Stimulated activated naive CD8-positive, alpha-beta T cell treated with anti-CD3 and anti-CD28 coated beads, Interleukin-15, amount 100 ng/mL, for 72 hours (primary cell): ENCODE measurements around the gene NECTIN1.
A peak's percentile ranks its signal among the peaks of the same experiment; 100 is the strongest.

Source experiments
- ATAC-seq: fragments of 150-1000 bp; cut with Tn5 transposase; 2 replicates; pipeline ENCODE4 v1.10.0; 2021; ENCODE audit warnings: mild to moderate bottlenecking, moderate library complexity
- DNase-seq, 2 donors: peaks; one replicate each; pipeline ENCODE4 v3.0.0; 2021 to 2022
- H3K27ac Mint-ChIP-seq, 2 donors: one replicate each; pipeline ENCODE4 v1.8.0; 2022; ENCODE audit warnings: mild to moderate bottlenecking in 2 of 2, mixed read lengths in 2 of 2, moderate library complexity in 2 of 2
- H3K27me3 Mint-ChIP-seq: one replicate; pipeline ENCODE4 v1.8.0; 2022; ENCODE audit warnings: mixed read lengths
- H3K4me1 Mint-ChIP-seq: one replicate; pipeline ENCODE4 v1.8.0; 2022; ENCODE audit warnings: mild to moderate bottlenecking, mixed read lengths
- H3K4me3 Mint-ChIP-seq, 2 donors: one replicate each; pipeline ENCODE4 v1.8.0; 2022; ENCODE audit warnings: mild to moderate bottlenecking in 2 of 2, mixed read lengths in 2 of 2, moderate library complexity in 1 of 2
- H3K9me3 Mint-ChIP-seq, 2 donors: one replicate each; pipeline ENCODE4 v1.8.0; 2022; ENCODE audit warnings: mixed read lengths in 2 of 2

Gene NECTIN1

GRCh38 chr11:119726585-119727522, 2.1 kb downstream of the NECTIN1 start:
- DNase-seq (no peak), ATAC-seq (no peak)
- Mint-ChIP-seq H3K27ac (no peak overlapping the region), H3K27me3 (peaks cover 67% of the 10 kb centered on the region), H3K4me1 (peaks cover 17% of the 10 kb centered on the region), H3K9me3 (no peaks in the 10 kb centered on the region), H3K4me3 (peak overlapping the region in 1 of 2 donors; percentile 44)

- Mint-ChIP-seq H3K4me1 (peaks cover 17% of the 10 kb centered on the region), H3K4me3 (no peak overlapping the region), H3K27me3 (peaks cover 63% of the 10 kb centered on the region), H3K9me3 (no peaks in the 10 kb centered on the region), H3K27ac (no peak overlapping the region)
- no peak for ATAC-seq
- DNase-seq, result no peak
These were observed 2.8 kb downstream of the NECTIN1 start for GRCh38 chr11:119726150-119726553.

GRCh38 chr11:119724956-119725355, 4.0 kb downstream of the NECTIN1 start:
- no peaks in the 10 kb centered on the region for H3K9me3 Mint-ChIP-seq
- H3K27ac Mint-ChIP-seq, result no peak overlapping the region
- H3K4me1 Mint-ChIP-seq, result peaks cover 13% of the 10 kb centered on the region
- H3K27me3 Mint-ChIP-seq, result peaks cover 53% of the 10 kb centered on the region
- DNase-seq (no peak), ATAC-seq (no peak)
- H3K4me3 Mint-ChIP-seq, result no peak overlapping the region

- Mint-ChIP-seq H3K9me3 (no peaks in the 10 kb centered on the region), H3K4me3 (no peak overlapping the region), H3K27ac (no peak overlapping the region), H3K4me1 (peaks cover 6% of the 10 kb centered on the region), H3K27me3 (peaks cover 45% of the 10 kb centered on the region)
- ATAC-seq (no peak), DNase-seq (no peak)
These were observed 5.1 kb downstream of the NECTIN1 start for GRCh38 chr11:119723952-119724325.

GRCh38 chr11:119723243-119723951, 5.6 kb downstream of the NECTIN1 start:
- H3K27me3 Mint-ChIP-seq, result peaks cover 44% of the 10 kb centered on the region
- H3K4me3 Mint-ChIP-seq, result no peak overlapping the region
- peaks cover 6% of the 10 kb centered on the region for H3K4me1 Mint-ChIP-seq
- H3K27ac Mint-ChIP-seq, result no peak overlapping the region
- H3K9me3 Mint-ChIP-seq, result no peaks in the 10 kb centered on the region
- ATAC-seq, result no peak
- no peak for DNase-seq

GRCh38 chr11:119722281-119722794, 6.7 kb downstream of the NECTIN1 start:
- Mint-ChIP-seq H3K27ac (no peak overlapping the region), H3K4me3 (no peak overlapping the region), H3K4me1 (no peaks in the 10 kb centered on the region), H3K9me3 (no peaks in the 10 kb centered on the region), H3K27me3 (peaks cover 35% of the 10 kb centered on the region)
- DNase-seq (no peak), ATAC-seq (no peak)

- Mint-ChIP-seq H3K27me3 (peaks cover 26% of the 10 kb centered on the region), H3K27ac (no peak overlapping the region), H3K4me1 (no peaks in the 10 kb centered on the region), H3K9me3 (no peaks in the 10 kb centered on the region), H3K4me3 (no peak overlapping the region)
- DNase-seq (no peak), ATAC-seq (no peak)
These were observed 7.6 kb downstream of the NECTIN1 start for GRCh38 chr11:119721129-119722120.

- Mint-ChIP-seq H3K4me1 (no peaks in the 10 kb centered on the region), H3K4me3 (no peak overlapping the region), H3K27me3 (peaks cover 15% of the 10 kb centered on the region), H3K27ac (no peak overlapping the region), H3K9me3 (no peaks in the 10 kb centered on the region)
- no peak for DNase-seq
- no peak for ATAC-seq
These were observed 8.6 kb downstream of the NECTIN1 start for GRCh38 chr11:119720311-119720913.

- no peaks in the 10 kb centered on the region for H3K4me1 Mint-ChIP-seq
- ATAC-seq, result no peak
- no peak overlapping the region for H3K4me3 Mint-ChIP-seq
- H3K9me3 Mint-ChIP-seq, result no peaks in the 10 kb centered on the region
- H3K27ac Mint-ChIP-seq, result no peak overlapping the region
- H3K27me3 Mint-ChIP-seq, result peaks cover 11% of the 10 kb centered on the region
- DNase-seq, result no peak
These were observed 11.0 kb downstream of the NECTIN1 start for GRCh38 chr11:119717839-119718534.

GRCh38 chr11:119716582-119717498, 12.2 kb downstream of the NECTIN1 start:
- peak; percentile 15 for ATAC-seq
- no peak overlapping the region for H3K4me3 Mint-ChIP-seq
- no peaks in the 10 kb centered on the region for H3K4me1 Mint-ChIP-seq
- no peaks in the 10 kb centered on the region for H3K9me3 Mint-ChIP-seq
- no peak for DNase-seq
- peaks cover 9% of the 10 kb centered on the region for H3K27me3 Mint-ChIP-seq
- H3K27ac Mint-ChIP-seq, result peak overlapping the region in 1 of 2 donors; percentile 27

GRCh38 chr11:119714590-119714989, 14.4 kb downstream of the NECTIN1 start:
- ATAC-seq (no peak), DNase-seq (no peak)
- no peak overlapping the region for H3K27ac Mint-ChIP-seq
- H3K4me1 Mint-ChIP-seq, result peaks cover 10% of the 10 kb centered on the region
- no peak overlapping the region for H3K4me3 Mint-ChIP-seq
- H3K9me3 Mint-ChIP-seq, result no peaks in the 10 kb centered on the region
- peaks cover 15% of the 10 kb centered on the region for H3K27me3 Mint-ChIP-seq

GRCh38 chr11:119714189-119714588, 14.8 kb downstream of the NECTIN1 start:
- DNase-seq (no peak), ATAC-seq (peak; percentile 22)
- H3K4me1 Mint-ChIP-seq, result peaks cover 14% of the 10 kb centered on the region
- H3K27me3 Mint-ChIP-seq, result peaks cover 19% of the 10 kb centered on the region
- no peak overlapping the region for H3K27ac Mint-ChIP-seq
- H3K9me3 Mint-ChIP-seq, result no peaks in the 10 kb centered on the region
- no peak overlapping the region for H3K4me3 Mint-ChIP-seq

- Mint-ChIP-seq H3K9me3 (no peaks in the 10 kb centered on the region), H3K27ac (no peak overlapping the region), H3K4me1 (peaks cover 20% of the 10 kb centered on the region)
These were observed 15.5 kb downstream of the NECTIN1 start for GRCh38 chr11:119713359-119714040.

More at GRCh38 chr11:119713359-119714040, 15.5 kb downstream of the NECTIN1 start:
- ATAC-seq (no peak), DNase-seq (no peak)
- H3K27me3 Mint-ChIP-seq, result peaks cover 26% of the 10 kb centered on the region
- no peak overlapping the region for H3K4me3 Mint-ChIP-seq
